ENCODE measurements around the gene DACT1.

DACT1 gene

DNA sequence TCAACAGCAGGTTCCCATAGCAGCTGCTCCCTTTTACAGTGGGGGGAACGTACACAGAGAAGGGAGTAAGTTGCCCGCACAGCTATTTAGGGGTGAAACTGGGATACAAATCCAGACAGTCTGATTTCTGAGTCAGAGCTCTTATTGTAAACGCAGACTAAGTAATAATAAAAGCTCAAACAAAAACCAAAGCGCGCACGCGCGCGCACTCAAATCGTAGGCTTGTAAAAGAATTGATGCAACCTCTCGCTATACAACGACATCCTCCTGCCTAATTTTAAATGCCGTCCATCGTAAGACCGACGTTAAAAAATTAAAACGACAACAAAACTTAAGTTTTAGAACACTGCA is 747 bp upstream of the DACT1 start:
- TF ChIP-seq CTCF (IDR thresholded peaks at IDR 0.05; ENCODE audit: extremely low read depth, missing control alignments) = no peak
- DNase-seq (ENCODE audit: low spot score) = no peak

- TF ChIP-seq CTCF (IDR thresholded peaks at IDR 0.05; ENCODE audit: extremely low read depth, missing control alignments) = no peak
- peak; percentile 65 for DNase-seq (ENCODE audit: low spot score)
These were observed 752 bp downstream of the DACT1 start for GRCh38 chr14:58638231-58639197.

GRCh38 chr14:58639198-58639565 is 1.4 kb downstream of the DACT1 start:
- TF ChIP-seq CTCF (IDR thresholded peaks at IDR 0.05; ENCODE audit: extremely low read depth, missing control alignments) = no peak
- no peak for DNase-seq (ENCODE audit: low spot score)

GRCh38 chr14:58639842-58640484 is 2.2 kb downstream of the DACT1 start:
- DNase-seq (ENCODE audit: low spot score) = peak; percentile 58
- peak; percentile 41 for TF ChIP-seq CTCF (IDR thresholded peaks at IDR 0.05; ENCODE audit: extremely low read depth, missing control alignments)

GRCh38 chr14:58640959-58641358 is 3.2 kb downstream of the DACT1 start:
- TF ChIP-seq CTCF (IDR thresholded peaks at IDR 0.05; ENCODE audit: extremely low read depth, missing control alignments) = no peak
- DNase-seq (ENCODE audit: low spot score) = no peak

DNA sequence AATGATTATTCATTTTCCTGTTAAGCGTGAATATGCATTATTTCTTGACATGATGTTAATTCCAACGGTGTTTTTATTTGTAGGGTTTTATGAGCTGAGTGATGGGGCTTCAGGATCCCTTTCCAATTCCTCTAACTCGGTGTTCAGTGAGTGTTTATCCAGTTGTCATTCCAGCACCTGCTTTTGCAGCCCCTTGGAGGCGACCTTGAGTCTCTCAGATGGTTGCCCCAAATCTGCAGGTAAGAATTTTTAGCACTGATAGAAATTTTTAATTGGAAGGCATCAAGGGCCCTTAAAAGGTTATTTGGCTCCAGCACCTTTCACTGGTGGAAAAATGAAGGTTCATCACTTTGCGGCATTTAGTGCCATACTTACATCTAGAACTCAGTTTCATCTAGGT is 3.7 kb downstream of the DACT1 start:
- DNase-seq (ENCODE audit: low spot score) = no peak
- no peak for TF ChIP-seq CTCF (IDR thresholded peaks at IDR 0.05; ENCODE audit: extremely low read depth, missing control alignments)

DNA sequence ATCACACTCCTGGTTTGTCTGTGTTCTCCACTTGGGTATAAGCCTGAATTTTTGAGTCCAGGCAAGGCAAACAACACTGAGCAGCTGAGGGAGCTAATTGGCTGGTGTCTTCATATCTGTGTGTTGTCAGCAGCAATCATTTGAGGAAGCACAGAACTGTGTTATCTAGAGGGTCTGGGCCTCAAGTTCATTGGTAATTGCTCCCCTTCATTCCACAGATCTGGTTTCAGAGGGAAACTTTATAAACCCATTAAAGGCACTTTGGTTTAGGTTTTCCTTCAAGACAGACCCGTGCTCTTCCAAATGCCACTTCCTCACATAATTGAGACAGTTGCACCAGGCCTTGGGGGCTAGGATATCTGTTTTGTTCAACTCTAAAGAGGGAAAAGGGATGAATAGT is 5.6 kb downstream of the DACT1 start:
- DNase-seq (ENCODE audit: low spot score) = no peak
- TF ChIP-seq CTCF (IDR thresholded peaks at IDR 0.05; ENCODE audit: extremely low read depth, missing control alignments) = no peak
